HepG2 (cell line): Measurements from ENCODE around the gene ARL4D. TPM values are rescaled to one million over a fixed set of nuclear protein-coding genes. Genes with fewer than 3 reads are reported as not detected.

Experiments used
- CBX2 ChIP-seq, 2 experiments: fragments of 200-600 bp in 1 of 2; sonication (generic); formaldehyde crosslinking in 1 of 2; IDR thresholded peaks; 2 replicates each; pipeline versions ENCODE4 v1.7.0 to v1.8.1; 2018 to 2022; ENCODE audit warnings: low read depth in 2 of 2, low read length in 1 of 2, mild to moderate bottlenecking in 1 of 2, missing genetic modification reagents in 1 of 2
- GABPA ChIP-seq, 2 experiments: IDR thresholded peaks; 2 replicates each; pipeline ENCODE4 v1.6.1; 2011 to 2016; ENCODE audit warnings: low read depth in 2 of 2, low read length in 1 of 2, missing biosample characterization in 1 of 2, missing genetic modification characterization in 1 of 2
- HNF4A ChIP-seq: sonication (generic); formaldehyde crosslinking; IDR thresholded peaks from 2 replicates; pipeline ENCODE4 v1.4.0; 2020; ENCODE audit warnings: missing genetic modification reagents
- HNRNPK ChIP-seq: fragments of 200-400 bp; formaldehyde crosslinking; IDR thresholded peaks from 2 replicates; pipeline ENCODE4 v1.6.1; 2018; ENCODE audit warnings: low read length, low read depth, moderate library complexity, mild to moderate bottlenecking; ENCODE audit not compliant: poor library complexity, severe bottlenecking
- JUN ChIP-seq: sonication (generic); formaldehyde crosslinking; IDR thresholded peaks from 2 replicates; pipeline ENCODE4 v1.4.0; 2020; ENCODE audit warnings: mild to moderate bottlenecking, missing genetic modification reagents
- KAT8 ChIP-seq: IDR thresholded peaks from 2 replicates; pipeline ENCODE4 v1.6.1; 2016; ENCODE audit warnings: missing genetic modification reagents, missing compliant biosample characterization
- MBD4 ChIP-seq: IDR thresholded peaks from 2 replicates; pipeline ENCODE4 v1.6.1; 2012; ENCODE audit warnings: low read length, inconsistent platforms, borderline replicate concordance
- NCOR1 ChIP-seq: fragments of 200-600 bp; sonication (generic); IDR thresholded peaks from 2 replicates; pipeline ENCODE4 v1.7.0; 2017; ENCODE audit warnings: antibody characterized with exemption, low read length, borderline replicate concordance
- NR1H2 ChIP-seq: sonication (generic); formaldehyde crosslinking; IDR thresholded peaks from 2 replicates; pipeline ENCODE4 v1.8.1; 2022; ENCODE audit warnings: low read depth, missing genetic modification reagents, borderline replicate concordance
- SP2 ChIP-seq: sonication (generic); formaldehyde crosslinking; IDR thresholded peaks from 2 replicates; pipeline ENCODE4 v1.5.1; 2020; ENCODE audit warnings: mild to moderate bottlenecking, missing genetic modification reagents
- TEAD3 ChIP-seq: optimal IDR thresholded peaks from 2 replicates; pipeline ENCODE3; 2016; ENCODE audit warnings: borderline replicate concordance
- ZNF17 ChIP-seq: sonication (generic); formaldehyde crosslinking; IDR thresholded peaks from 2 replicates; pipeline ENCODE4 v1.5.0; 2020; ENCODE audit warnings: mild to moderate bottlenecking, missing genetic modification reagents
- ZNF20 ChIP-seq: sonication (generic); formaldehyde crosslinking; IDR thresholded peaks from 2 replicates; pipeline ENCODE4 v1.4.0; 2020; ENCODE audit warnings: mild to moderate bottlenecking, moderate library complexity, missing genetic modification reagents
- ZNF232 ChIP-seq: sonication (generic); formaldehyde crosslinking; IDR thresholded peaks from 2 replicates; pipeline ENCODE4 v1.4.0; 2020; ENCODE audit warnings: missing genetic modification reagents, borderline replicate concordance
- ZNF546 ChIP-seq: sonication (generic); formaldehyde crosslinking; conservative IDR thresholded peaks from 2 replicates; pipeline ENCODE4 v1.8.1; 2023; ENCODE audit warnings: mild to moderate bottlenecking, missing genetic modification reagents
- ZNF556 ChIP-seq: sonication (generic); formaldehyde crosslinking; IDR thresholded peaks from 2 replicates; pipeline ENCODE4 v1.4.0; 2020; ENCODE audit warnings: mild to moderate bottlenecking, missing genetic modification reagents, borderline replicate concordance
- ZNF557 ChIP-seq: sonication (generic); formaldehyde crosslinking; IDR thresholded peaks from 2 replicates; pipeline ENCODE4 v1.4.0; 2020; ENCODE audit warnings: missing genetic modification reagents
- polyA plus RNA-seq, 8 experiments: library from polyadenylated mRNA; depleted of rRNA in 3 of 8; stranded (reverse) in 7 of 8; unstranded in 1 of 8; fragments of >200 nt; fragmentation: Illumina TruSeq in 4 of 8; extraction: Trizol in 4 of 8; gene quantifications; 2 replicates each; pipeline versions ENCODE4 v1.2.1 to v1.2.3, GENCODE V29; 2011 to 2016; ENCODE audit warnings: low read depth in 4 of 8, missing spikeins in 1 of 8, mixed read lengths in 1 of 8; ENCODE audit not compliant: insufficient read depth in 1 of 8
- total RNA-seq, 5 experiments: library from RNA; depleted of rRNA; stranded (reverse); fragments of >200 nt; fragmentation: Illumina TruSeq; extraction: Trizol; gene quantifications; 2 replicates each; pipeline ENCODE4 v1.2.3, GENCODE V29; 2016; ENCODE audit warnings: low read depth in 1 of 5
- TF ChIP-seq, protein P1 (sequence below): sonication (generic); formaldehyde crosslinking; IDR thresholded peaks from 2 replicates; pipeline ENCODE4 v1.4.0; 2020; ENCODE audit warnings: mild to moderate bottlenecking, missing genetic modification reagents
- TF ChIP-seq, protein P2 (sequence below): sonication (generic); formaldehyde crosslinking; IDR thresholded peaks from 2 replicates; pipeline ENCODE4 v1.8.0; 2022; ENCODE audit warnings: missing genetic modification reagents, mild to moderate bottlenecking, moderate library complexity, borderline replicate concordance
- TF ChIP-seq, protein P3 (sequence below): sonication (generic); formaldehyde crosslinking; IDR thresholded peaks from 2 replicates; pipeline ENCODE4 v1.8.1; 2023; ENCODE audit warnings: missing genetic modification reagents, inconsistent platforms, borderline replicate concordance
- TF ChIP-seq, protein P4 (sequence below): sonication (generic); formaldehyde crosslinking; IDR thresholded peaks from 2 replicates; pipeline ENCODE4 v1.9.0; 2022; ENCODE audit warnings: low read depth, missing genetic modification reagents

Gene ARL4D
- total and polyA plus RNA-seq, 2 of the 13 experiments (the other 11 are each of a cell fraction or from before 2014, with no cell fraction given): 9.0 to 25.9 TPM

DNA sequence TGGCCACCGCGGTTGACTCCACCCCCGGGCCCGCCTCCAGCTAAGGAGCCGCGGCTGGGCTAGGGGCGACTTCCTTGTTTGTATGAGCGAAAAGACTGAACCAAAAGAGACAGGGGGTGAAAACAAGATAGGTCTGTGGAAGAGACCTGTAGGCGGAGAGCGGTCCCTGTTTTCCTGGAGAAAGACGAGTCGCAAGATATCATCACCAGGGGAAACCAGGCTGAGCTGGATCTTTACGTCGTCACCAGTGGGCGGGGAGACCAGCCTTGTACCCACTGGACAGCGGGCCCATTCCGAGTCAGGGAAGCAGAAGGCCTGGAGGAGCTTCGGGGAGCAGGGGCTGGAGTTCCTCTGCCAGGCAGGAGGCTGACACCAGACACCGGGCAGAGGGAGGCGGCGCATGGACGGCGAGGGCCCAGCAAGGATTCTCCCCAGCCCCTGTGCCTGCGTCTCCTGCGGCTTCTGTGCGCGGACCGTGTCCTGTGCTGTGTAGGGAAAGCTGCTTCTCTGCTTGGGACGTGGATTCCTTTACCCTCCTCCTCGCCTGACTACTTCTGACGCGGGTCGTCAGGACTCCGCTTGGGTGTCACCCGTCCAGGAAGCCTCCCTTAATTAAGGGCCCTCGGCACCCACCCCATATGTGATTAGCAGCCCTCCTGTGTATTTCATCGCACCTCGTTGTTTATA lies 10.3 kb upstream of the ARL4D start (continued):
- TF ChIP-seq, protein P1, sequence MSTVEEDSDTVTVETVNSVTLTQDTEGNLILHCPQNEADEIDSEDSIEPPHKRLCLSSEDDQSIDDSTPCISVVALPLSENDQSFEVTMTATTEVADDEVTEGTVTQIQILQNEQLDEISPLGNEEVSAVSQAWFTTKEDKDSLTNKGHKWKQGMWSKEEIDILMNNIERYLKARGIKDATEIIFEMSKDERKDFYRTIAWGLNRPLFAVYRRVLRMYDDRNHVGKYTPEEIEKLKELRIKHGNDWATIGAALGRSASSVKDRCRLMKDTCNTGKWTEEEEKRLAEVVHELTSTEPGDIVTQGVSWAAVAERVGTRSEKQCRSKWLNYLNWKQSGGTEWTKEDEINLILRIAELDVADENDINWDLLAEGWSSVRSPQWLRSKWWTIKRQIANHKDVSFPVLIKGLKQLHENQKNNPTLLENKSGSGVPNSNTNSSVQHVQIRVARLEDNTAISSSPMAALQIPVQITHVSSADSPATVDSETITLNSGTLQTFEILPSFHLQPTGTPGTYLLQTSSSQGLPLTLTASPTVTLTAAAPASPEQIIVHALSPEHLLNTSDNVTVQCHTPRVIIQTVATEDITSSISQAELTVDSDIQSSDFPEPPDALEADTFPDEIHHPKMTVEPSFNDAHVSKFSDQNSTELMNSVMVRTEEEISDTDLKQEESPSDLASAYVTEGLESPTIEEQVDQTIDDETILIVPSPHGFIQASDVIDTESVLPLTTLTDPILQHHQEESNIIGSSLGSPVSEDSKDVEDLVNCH (CRISPR knock-in tag): 0 out of 2 replicates have a peak, but pooled peaks have one; percentile 60
- no peak for TF ChIP-seq GABPA (IDR thresholded peaks at IDR 0.05; ENCODE audit: low read depth, low read length)
- 0 out of 2 replicates have a peak, but pooled peaks have one; percentile 17 for TF ChIP-seq GABPA (CRISPR knock-in tag; IDR thresholded peaks at IDR 0.05; ENCODE audit: low read depth)
- no peak; the same call in 1 of the 2 replicates for TF ChIP-seq ZNF546 (CRISPR knock-in tag)
- no peak for TF ChIP-seq ZNF17 (CRISPR knock-in tag)
- no peak for TF ChIP-seq TEAD3
- no peak for TF ChIP-seq CBX2 (IDR thresholded peaks at IDR 0.05; ENCODE audit: low read depth, low read length)
- TF ChIP-seq CBX2 (CRISPR knock-in tag; IDR thresholded peaks at IDR 0.05; ENCODE audit: low read depth): no peak
- TF ChIP-seq NR1H2 (CRISPR knock-in tag): 0 out of 2 replicates have a peak, but pooled peaks have one; percentile 53
- TF ChIP-seq NCOR1: no peak
- no peak for TF ChIP-seq ZNF557 (CRISPR knock-in tag)
- TF ChIP-seq, protein P2, sequence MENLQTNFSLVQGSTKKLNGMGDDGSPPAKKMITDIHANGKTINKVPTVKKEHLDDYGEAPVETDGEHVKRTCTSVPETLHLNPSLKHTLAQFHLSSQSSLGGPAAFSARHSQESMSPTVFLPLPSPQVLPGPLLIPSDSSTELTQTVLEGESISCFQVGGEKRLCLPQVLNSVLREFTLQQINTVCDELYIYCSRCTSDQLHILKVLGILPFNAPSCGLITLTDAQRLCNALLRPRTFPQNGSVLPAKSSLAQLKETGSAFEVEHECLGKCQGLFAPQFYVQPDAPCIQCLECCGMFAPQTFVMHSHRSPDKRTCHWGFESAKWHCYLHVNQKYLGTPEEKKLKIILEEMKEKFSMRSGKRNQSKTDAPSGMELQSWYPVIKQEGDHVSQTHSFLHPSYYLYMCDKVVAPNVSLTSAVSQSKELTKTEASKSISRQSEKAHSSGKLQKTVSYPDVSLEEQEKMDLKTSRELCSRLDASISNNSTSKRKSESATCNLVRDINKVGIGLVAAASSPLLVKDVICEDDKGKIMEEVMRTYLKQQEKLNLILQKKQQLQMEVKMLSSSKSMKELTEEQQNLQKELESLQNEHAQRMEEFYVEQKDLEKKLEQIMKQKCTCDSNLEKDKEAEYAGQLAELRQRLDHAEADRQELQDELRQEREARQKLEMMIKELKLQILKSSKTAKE (CRISPR knock-in tag): no peak
- TF ChIP-seq HNF4A (CRISPR knock-in tag): no peak
- peak; percentile 67 for TF ChIP-seq KAT8 (CRISPR knock-in tag)
- TF ChIP-seq JUN (CRISPR knock-in tag): no peak; the same call in 1 of the 2 replicates
- TF ChIP-seq ZNF556 (CRISPR knock-in tag): peak; percentile 53; the same call in 1 of the 2 replicates
- TF ChIP-seq SP2 (CRISPR knock-in tag): peak; percentile 50; the same call in 1 of the 2 replicates
- no peak for TF ChIP-seq HNRNPK
- TF ChIP-seq ZNF20 (CRISPR knock-in tag): no peak
- TF ChIP-seq, protein P3, sequence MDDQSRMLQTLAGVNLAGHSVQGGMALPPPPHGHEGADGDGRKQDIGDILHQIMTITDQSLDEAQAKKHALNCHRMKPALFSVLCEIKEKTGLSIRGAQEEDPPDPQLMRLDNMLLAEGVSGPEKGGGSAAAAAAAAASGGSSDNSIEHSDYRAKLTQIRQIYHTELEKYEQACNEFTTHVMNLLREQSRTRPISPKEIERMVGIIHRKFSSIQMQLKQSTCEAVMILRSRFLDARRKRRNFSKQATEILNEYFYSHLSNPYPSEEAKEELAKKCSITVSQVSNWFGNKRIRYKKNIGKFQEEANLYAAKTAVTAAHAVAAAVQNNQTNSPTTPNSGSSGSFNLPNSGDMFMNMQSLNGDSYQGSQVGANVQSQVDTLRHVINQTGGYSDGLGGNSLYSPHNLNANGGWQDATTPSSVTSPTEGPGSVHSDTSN: no peak
- no peak for TF ChIP-seq ZNF232
- TF ChIP-seq MBD4: no peak
- TF ChIP-seq, protein P4, sequence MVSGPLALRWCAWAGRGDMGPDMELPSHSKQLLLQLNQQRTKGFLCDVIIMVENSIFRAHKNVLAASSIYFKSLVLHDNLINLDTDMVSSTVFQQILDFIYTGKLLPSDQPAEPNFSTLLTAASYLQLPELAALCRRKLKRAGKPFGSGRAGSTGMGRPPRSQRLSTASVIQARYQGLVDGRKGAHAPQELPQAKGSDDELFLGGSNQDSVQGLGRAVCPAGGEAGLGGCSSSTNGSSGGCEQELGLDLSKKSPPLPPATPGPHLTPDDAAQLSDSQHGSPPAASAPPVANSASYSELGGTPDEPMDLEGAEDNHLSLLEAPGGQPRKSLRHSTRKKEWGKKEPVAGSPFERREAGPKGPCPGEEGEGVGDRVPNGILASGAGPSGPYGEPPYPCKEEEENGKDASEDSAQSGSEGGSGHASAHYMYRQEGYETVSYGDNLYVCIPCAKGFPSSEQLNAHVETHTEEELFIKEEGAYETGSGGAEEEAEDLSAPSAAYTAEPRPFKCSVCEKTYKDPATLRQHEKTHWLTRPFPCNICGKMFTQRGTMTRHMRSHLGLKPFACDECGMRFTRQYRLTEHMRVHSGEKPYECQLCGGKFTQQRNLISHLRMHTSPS (CRISPR knock-in tag): peak; percentile 48; the same call in 1 of the 2 replicates
